ENCODE results near the gene S1PR3.

- TF ChIP-seq CTCF (IDR thresholded peaks at IDR 0.05) (no peak), POLR2AphosphoS5 (IDR thresholded peaks at IDR 0.05) (no peak), POLR2A (IDR thresholded peaks at IDR 0.05) (no peak)
Observed at GRCh38 chr9:88957526-88957925, 33.7 kb upstream of the S1PR3 start.
